ENCODE measurements around the gene FILIP1L. TPM values are rescaled to one million over a fixed set of nuclear protein-coding genes. Genes with fewer than 3 reads are reported as not detected.
A peak's percentile ranks its signal among the peaks of the same experiment; 100 is the strongest.

Gene FILIP1L
- total RNA-seq: 10 to 100 TPM; 31.3 to 64.0 (median 46.5) TPM

GRCh38 chr3:100114413-100115030 is at the start of gene FILIP1L:
TSS of gene FILIP1L (minus strand) at chr3:100114501.
- ATAC-seq (ENCODE audit: low FRiP score) (peak; percentile 14), DNase-seq (ENCODE audit: low spot score) (no peak)
- no peak for TF ChIP-seq CTCF (IDR thresholded peaks at IDR 0.05)

DNA sequence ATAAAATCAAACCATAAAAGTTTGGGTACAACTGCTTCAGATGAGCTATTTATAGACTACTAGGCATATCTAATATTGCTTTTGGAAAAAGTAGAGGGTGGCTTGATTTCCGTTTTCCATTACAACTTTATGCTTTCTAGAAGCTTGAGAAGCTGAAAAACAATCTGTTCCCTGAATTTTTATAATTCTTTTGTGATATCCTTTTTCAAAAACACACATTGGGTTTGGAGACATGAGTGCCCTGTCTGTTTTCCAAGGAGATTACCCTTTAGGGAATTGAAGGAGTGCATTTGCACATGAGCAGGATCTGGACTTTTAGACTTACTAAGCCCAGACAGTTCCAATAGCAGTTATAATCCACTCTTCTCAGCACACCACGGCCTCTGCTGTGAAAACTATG is 49.5 kb upstream of the FILIP1L start:
- TF ChIP-seq CTCF (IDR thresholded peaks at IDR 0.05): no peak
- no peak for ATAC-seq (ENCODE audit: low FRiP score)
- no peak for DNase-seq (ENCODE audit: low spot score)

GRCh38 chr3:100160521-100160920 is 46.2 kb upstream of the FILIP1L start:
- ATAC-seq (ENCODE audit: low FRiP score) (no peak), DNase-seq (ENCODE audit: low spot score) (no peak)
- no peak for TF ChIP-seq CTCF (IDR thresholded peaks at IDR 0.05)

GRCh38 chr3:100159331-100160153 is 45.2 kb upstream of the FILIP1L start:
- no peak for DNase-seq (ENCODE audit: low spot score)

GRCh38 chr3:100158918-100159330 is 44.6 kb upstream of the FILIP1L start:
- no peak for TF ChIP-seq CTCF (IDR thresholded peaks at IDR 0.05)
- ATAC-seq (ENCODE audit: low FRiP score) (no peak), DNase-seq (ENCODE audit: low spot score) (no peak)

More at GRCh38 chr3:100159331-100160153, 45.2 kb upstream of the FILIP1L start:
- TF ChIP-seq CTCF (IDR thresholded peaks at IDR 0.05): no peak
- ATAC-seq (ENCODE audit: low FRiP score): peak; percentile 64

- DNase-seq (ENCODE audit: low spot score) (no peak), ATAC-seq (ENCODE audit: low FRiP score) (no peak)
- no peak for TF ChIP-seq CTCF (IDR thresholded peaks at IDR 0.05)
Measured at GRCh38 chr3:100157685-100158084, 43.4 kb upstream of the FILIP1L start.

Measured in omental fat pad (tissue), 4 donors.